ENCODE data around the gene TAGLN2. TPM values are rescaled to one million over a fixed set of nuclear protein-coding genes. Genes with fewer than 3 reads are reported as not detected.

Gene TAGLN2
- total and polyA plus RNA-seq, 9 of the 15 experiments (the other 6 are each of a cell fraction or from before 2014, with no cell fraction given) = 192 to 683 (median 455) TPM

GRCh38 chr1:159945483-159946241 lies 20.4 kb upstream of the TAGLN2 start, which contains the start of gene IGSF9 (continued):
- TF ChIP-seq MAX (CRISPR knock-in tag; IDR thresholded peaks at IDR 0.05) (peak; percentile 97), ZNF77 (CRISPR knock-in tag; IDR thresholded peaks at IDR 0.05) (no peak), CREB1 (IDR thresholded peaks at IDR 0.05) (no peak), CREB1 (CRISPR knock-in tag; IDR thresholded peaks at IDR 0.05) (peak; percentile 60; the same call in 1 of the 2 replicates), TCFL5 (CRISPR knock-in tag; conservative IDR thresholded peaks at IDR 0.05) (no peak), CBX2 (IDR thresholded peaks at IDR 0.05; ENCODE audit: insufficient read depth, low read length, poor library complexity, severe bottlenecking) (no peak), HDAC2 (IDR thresholded peaks at IDR 0.05) (no peak), ARID3A (IDR thresholded peaks at IDR 0.05; ENCODE audit: borderline replicate concordance, low read depth, low read length) (no peak), ZNF408 (CRISPR knock-in tag; IDR thresholded peaks at IDR 0.05; ENCODE audit: low read depth) (no peak), RCOR1 (IDR thresholded peaks at IDR 0.05; ENCODE audit: borderline replicate concordance in 1 of 2, low read depth in 2 of 2, low read length in 2 of 2) (peak in 1 of 2 experiments; percentile 41; a peak in 1 of 4 replicates), MCM3 (IDR thresholded peaks at IDR 0.05) (no peak), CREBBP (IDR thresholded peaks at IDR 0.05; ENCODE audit: low read depth, low read length) (no peak), NFE2 (IDR thresholded peaks at IDR 0.05; ENCODE audit: low read depth) (no peak), ZNF23 (CRISPR knock-in tag; IDR thresholded peaks at IDR 0.05) (no peak), NELFE (IDR thresholded peaks at IDR 0.05; ENCODE audit: insufficient read depth, insufficient read length) (no peak), PPARD (CRISPR knock-in tag; IDR thresholded peaks at IDR 0.05) (no peak), ELK3 (CRISPR knock-in tag; IDR thresholded peaks at IDR 0.05) (no peak), GABPB1 (CRISPR knock-in tag; IDR thresholded peaks at IDR 0.05) (peak; percentile 70)
- TF ChIP-seq, protein P1, sequence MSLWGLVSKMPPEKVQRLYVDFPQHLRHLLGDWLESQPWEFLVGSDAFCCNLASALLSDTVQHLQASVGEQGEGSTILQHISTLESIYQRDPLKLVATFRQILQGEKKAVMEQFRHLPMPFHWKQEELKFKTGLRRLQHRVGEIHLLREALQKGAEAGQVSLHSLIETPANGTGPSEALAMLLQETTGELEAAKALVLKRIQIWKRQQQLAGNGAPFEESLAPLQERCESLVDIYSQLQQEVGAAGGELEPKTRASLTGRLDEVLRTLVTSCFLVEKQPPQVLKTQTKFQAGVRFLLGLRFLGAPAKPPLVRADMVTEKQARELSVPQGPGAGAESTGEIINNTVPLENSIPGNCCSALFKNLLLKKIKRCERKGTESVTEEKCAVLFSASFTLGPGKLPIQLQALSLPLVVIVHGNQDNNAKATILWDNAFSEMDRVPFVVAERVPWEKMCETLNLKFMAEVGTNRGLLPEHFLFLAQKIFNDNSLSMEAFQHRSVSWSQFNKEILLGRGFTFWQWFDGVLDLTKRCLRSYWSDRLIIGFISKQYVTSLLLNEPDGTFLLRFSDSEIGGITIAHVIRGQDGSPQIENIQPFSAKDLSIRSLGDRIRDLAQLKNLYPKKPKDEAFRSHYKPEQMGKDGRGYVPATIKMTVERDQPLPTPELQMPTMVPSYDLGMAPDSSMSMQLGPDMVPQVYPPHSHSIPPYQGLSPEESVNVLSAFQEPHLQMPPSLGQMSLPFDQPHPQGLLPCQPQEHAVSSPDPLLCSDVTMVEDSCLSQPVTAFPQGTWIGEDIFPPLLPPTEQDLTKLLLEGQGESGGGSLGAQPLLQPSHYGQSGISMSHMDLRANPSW (CRISPR knock-in tag; IDR thresholded peaks at IDR 0.05) = no peak
- TF ChIP-seq, protein P2, sequence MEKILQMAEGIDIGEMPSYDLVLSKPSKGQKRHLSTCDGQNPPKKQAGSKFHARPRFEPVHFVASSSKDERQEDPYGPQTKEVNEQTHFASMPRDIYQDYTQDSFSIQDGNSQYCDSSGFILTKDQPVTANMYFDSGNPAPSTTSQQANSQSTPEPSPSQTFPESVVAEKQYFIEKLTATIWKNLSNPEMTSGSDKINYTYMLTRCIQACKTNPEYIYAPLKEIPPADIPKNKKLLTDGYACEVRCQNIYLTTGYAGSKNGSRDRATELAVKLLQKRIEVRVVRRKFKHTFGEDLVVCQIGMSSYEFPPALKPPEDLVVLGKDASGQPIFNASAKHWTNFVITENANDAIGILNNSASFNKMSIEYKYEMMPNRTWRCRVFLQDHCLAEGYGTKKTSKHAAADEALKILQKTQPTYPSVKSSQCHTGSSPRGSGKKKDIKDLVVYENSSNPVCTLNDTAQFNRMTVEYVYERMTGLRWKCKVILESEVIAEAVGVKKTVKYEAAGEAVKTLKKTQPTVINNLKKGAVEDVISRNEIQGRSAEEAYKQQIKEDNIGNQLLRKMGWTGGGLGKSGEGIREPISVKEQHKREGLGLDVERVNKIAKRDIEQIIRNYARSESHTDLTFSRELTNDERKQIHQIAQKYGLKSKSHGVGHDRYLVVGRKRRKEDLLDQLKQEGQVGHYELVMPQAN (IDR thresholded peaks at IDR 0.05; ENCODE audit: borderline replicate concordance) = no peak
- TF ChIP-seq, protein P3, sequence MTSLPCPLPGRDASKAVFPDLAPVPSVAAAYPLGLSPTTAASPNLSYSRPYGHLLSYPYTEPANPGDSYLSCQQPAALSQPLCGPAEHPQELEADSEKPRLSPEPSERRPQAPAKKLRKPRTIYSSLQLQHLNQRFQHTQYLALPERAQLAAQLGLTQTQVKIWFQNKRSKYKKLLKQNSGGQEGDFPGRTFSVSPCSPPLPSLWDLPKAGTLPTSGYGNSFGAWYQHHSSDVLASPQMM (CRISPR knock-in tag; IDR thresholded peaks at IDR 0.05) = no peak
